HG02588 (cell line): ENCODE data around the gene AFAP1.

Experiments used
- ATAC-seq: cut with Tn5 transposase; IDR thresholded peaks from one replicate; pipeline ENCODE4 v1.9.1; 2021; ENCODE audit warnings: mild to moderate bottlenecking, moderate library complexity; ENCODE audit not compliant: unreplicated experiment

The AFAP1 gene

GRCh38 chr4:7847206-7847605, 92.5 kb downstream of the AFAP1 start:
- no peak for ATAC-seq

GRCh38 chr4:7845493-7846128, 94.0 kb downstream of the AFAP1 start:
- ATAC-seq = no peak

GRCh38 chr4:7844594-7844991, 95.1 kb downstream of the AFAP1 start:
- ATAC-seq = no peak

- no peak for ATAC-seq
These were observed 95.6 kb downstream of the AFAP1 start for GRCh38 chr4:7843831-7844593.

GRCh38 chr4:7842384-7843279, 97.0 kb downstream of the AFAP1 start:
- no peak for ATAC-seq

- ATAC-seq = no peak
These were observed 97.8 kb downstream of the AFAP1 start for GRCh38 chr4:7841894-7842293.

GRCh38 chr4:7841071-7841470, 98.6 kb downstream of the AFAP1 start:
- no peak for ATAC-seq

GRCh38 chr4:7839856-7840255, 99.8 kb downstream of the AFAP1 start:
- ATAC-seq = no peak

GRCh38 chr4:7838136-7838782, 101.4 kb downstream of the AFAP1 start:
- ATAC-seq = no peak

- no peak for ATAC-seq
These were observed 102.0 kb downstream of the AFAP1 start for GRCh38 chr4:7837597-7838135.

GRCh38 chr4:7831858-7832730, 107.6 kb downstream of the AFAP1 start:
- no peak for ATAC-seq

- no peak for ATAC-seq
These were observed 108.3 kb downstream of the AFAP1 start for GRCh38 chr4:7831330-7831729.

- ATAC-seq = no peak
These were observed 108.9 kb downstream of the AFAP1 start for GRCh38 chr4:7830747-7831146.

GRCh38 chr4:7829652-7830580, 109.7 kb downstream of the AFAP1 start:
- no peak for ATAC-seq

GRCh38 chr4:7828793-7829301, 110.8 kb downstream of the AFAP1 start:
- ATAC-seq = no peak

GRCh38 chr4:7828011-7828720, 111.5 kb downstream of the AFAP1 start:
- no peak for ATAC-seq

- ATAC-seq = no peak
These were observed 112.1 kb downstream of the AFAP1 start for GRCh38 chr4:7827566-7827965.

GRCh38 chr4:7826909-7827306, 112.8 kb downstream of the AFAP1 start:
- ATAC-seq = no peak
